Coronary artery (tissue), 2 donors: ENCODE data around the gene S100P.
A peak's percentile ranks its signal among the peaks of the same experiment; 100 is the strongest.

Experiments used
- DNase-seq: peaks from one replicate; pipeline ENCODE4 v3.0.0-alpha.2; 2017; ENCODE audit warnings: low spot score
- H3K27ac ChIP-seq, 2 donors: fragments of 200-600 bp; sonication (generic); one replicate each; pipeline ENCODE4 v1.5.1; 2016 to 2019
- H3K4me3 ChIP-seq: fragments of 200-600 bp; sonication (generic); 2 replicates; pipeline ENCODE4 v1.5.1; 2016; ENCODE audit warnings: mild to moderate bottlenecking, moderate library complexity
- TF ChIP-seq, protein P1 (sequence below): fragments of 200-600 bp; sonication (generic); IDR thresholded peaks from one replicate; pipeline ENCODE4 v1.5.1; 2019; ENCODE audit warnings: antibody characterized with exemption

The S100P gene

DNA sequence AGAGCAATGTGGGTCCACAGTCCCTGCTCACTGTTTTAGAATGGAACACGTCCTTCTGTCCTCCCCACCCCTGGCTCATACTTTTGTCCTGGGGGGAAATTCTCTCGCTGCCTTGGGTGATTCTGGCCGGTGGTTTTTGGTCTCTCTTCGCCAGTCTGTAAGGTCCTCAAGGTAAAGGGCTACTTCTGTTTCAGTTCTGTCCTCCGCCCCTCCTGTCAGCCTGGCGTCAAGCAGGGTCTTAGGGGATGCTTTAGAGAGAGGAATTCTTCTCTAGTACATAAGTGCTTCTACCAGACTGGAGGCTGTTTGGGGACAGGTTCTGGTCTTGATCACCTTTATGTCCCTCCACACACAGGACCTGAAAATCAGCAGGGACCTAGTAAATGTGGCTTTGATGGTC is 16.6 kb downstream of the S100P start:
- peak overlapping the region; percentile 79 for H3K4me3 ChIP-seq
- no peak for DNase-seq
- TF ChIP-seq, protein P1, sequence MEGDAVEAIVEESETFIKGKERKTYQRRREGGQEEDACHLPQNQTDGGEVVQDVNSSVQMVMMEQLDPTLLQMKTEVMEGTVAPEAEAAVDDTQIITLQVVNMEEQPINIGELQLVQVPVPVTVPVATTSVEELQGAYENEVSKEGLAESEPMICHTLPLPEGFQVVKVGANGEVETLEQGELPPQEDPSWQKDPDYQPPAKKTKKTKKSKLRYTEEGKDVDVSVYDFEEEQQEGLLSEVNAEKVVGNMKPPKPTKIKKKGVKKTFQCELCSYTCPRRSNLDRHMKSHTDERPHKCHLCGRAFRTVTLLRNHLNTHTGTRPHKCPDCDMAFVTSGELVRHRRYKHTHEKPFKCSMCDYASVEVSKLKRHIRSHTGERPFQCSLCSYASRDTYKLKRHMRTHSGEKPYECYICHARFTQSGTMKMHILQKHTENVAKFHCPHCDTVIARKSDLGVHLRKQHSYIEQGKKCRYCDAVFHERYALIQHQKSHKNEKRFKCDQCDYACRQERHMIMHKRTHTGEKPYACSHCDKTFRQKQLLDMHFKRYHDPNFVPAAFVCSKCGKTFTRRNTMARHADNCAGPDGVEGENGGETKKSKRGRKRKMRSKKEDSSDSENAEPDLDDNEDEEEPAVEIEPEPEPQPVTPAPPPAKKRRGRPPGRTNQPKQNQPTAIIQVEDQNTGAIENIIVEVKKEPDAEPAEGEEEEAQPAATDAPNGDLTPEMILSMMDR: no peak

DNA sequence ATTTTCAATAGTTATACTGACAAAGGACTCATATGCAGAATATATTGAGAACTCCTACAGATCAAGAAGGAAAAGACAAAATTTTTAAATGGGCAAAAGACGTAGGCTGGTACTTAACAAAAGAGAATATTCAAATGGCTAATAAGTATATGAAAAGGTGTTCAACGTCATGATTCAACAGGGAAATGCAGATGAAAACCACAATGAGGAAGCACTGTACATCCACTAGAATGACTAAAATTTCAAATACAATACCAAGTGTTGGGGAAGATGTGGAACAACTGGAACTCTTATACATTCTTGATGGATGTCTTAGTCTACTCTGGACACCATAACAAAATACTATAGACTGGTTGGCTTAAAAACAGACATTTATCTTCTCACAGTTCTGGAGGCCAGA is 17.3 kb downstream of the S100P start:
- TF ChIP-seq, protein P1: no peak
- DNase-seq: no peak
- Histone ChIP-seq H3K4me3 (no peak overlapping the region), H3K27ac (no peak overlapping the region)

More for the DNA sequence above, 16.6 kb downstream of the S100P start:
- peak overlapping the region; percentile 76 to 86 for H3K27ac ChIP-seq

DNA sequence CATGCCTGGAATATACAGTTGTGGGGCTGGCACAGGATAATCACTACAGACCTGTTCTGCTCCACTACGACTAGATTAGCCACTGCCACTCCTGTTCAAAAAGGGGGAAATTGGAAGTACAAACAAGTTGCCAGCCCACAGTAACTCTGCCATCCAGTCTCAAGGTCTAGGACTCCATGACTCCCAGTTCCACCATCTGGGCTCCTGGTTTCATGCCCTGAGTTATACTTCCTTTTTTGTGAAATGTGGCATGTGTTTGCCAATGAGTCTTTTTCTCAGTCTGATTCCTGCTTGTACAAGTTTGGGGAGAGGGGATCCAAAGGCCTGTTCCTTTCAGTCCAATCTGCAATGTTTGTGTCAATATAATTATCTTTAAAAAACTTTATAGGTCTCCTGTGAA is 21.3 kb downstream of the S100P start:
- TF ChIP-seq, protein P1: no peak
- Histone ChIP-seq H3K4me3 (no peak overlapping the region), H3K27ac (no peak overlapping the region)
- no peak for DNase-seq

DNA sequence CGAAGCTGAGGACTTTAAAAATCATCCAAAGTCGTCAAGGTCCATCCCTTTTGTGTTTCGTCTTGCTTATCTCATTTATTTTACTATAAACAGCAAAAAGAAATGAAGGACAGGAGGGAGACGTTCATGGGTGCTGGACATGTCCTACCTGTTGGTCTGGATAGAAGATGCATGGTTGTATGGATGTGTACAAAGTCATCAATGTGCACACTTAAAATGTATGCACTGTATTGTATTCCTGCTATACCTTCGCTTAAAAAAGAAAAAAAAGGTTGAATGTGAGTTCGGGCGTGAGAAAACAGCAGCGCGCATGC is 22.0 kb downstream of the S100P start:
- TF ChIP-seq, protein P1: no peak
- no peak for DNase-seq
- Histone ChIP-seq H3K27ac (peak overlapping the region; percentile 68 to 98), H3K4me3 (peak overlapping the region; percentile 94)

DNA sequence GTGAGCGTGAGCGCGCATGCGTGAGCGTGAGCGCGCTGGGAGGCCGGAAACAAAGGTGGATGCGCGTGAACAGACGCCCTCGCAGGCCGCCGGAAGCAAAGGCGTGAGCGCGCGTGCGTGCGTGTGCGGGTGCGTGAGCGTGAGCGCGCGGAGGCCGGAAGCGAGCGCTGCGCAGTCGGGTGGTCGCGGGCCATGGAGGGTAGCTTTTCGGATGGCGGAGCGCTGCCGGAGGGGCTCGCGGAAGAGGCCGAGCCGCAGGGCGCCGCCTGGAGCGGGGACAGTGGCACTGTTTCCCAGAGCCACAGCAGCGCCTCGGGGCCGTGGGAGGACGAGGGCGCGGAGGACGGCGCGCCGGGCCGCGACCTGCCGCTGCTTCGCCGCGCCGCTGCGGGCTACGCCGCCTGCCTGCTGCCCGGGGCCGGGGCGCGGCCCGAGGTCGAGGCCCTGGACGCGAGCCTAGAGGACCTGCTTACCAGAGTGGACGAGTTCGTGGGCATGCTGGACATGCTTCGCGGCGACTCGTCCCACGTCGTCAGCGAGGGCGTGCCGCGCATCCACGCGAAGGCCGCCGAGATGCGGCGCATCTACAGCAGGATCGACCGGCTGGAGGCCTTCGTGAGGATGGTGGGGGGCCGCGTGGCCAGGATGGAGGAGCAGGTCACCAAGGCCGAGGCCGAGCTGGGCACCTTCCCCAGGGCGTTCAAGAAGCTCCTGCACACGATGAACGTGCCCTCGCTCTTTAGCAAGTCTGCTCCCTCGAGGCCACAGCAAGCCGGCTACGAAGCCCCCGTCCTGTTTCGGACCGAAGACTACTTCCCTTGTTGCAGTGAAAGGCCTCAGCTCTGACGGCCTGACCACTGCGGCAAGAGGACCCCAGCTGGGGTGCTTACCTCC is 22.6 kb downstream of the S100P start, which contains the start of gene BLOC1S4:
BLOC1S4 (plus strand) TSS at position 157 of the 894 bp plus-strand sequence; CDS start at position 193, 36 bp downstream.
- peak within 1 kb of the TSS; percentile 68 to 98 for H3K27ac ChIP-seq
- DNase-seq: peak; percentile 90
- TF ChIP-seq, protein P1: no peak

DNA sequence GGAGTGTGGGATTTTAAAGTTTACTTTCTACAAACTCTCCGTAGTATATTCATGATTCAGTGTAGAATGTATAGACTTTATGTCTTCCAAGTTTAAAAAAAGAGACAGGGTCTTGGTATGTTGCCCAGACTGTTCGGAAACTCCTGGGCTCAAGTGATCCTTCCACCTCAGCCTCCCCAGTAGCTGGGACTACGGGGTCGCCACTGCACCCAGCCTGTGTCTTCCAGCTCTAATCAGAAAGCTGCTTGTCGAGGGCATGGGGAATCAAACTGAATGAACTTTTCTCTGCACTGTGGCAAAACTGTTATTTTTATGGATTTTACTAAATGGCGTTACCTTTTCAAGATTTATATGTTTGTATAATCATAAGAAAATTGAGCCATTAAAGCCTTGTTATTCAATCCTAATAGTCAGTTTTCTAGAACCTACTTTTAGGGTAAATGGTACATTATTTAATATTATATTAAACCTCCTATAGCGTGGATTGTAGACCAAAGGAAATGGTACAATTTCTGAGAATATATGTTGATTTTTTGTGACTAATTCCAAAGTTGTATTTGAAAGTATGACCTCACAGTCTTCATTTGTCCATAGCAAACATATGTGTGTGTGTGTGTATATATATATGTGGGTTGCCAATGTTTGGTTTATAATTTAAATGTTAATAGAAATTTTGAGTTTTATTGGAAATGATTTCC is 23.4 kb downstream of the S100P start:
- H3K4me3 ChIP-seq: peak overlapping the region; percentile 94
- peak overlapping the region in 1 of 2 donors; percentile 98 for H3K27ac ChIP-seq
- no peak for DNase-seq
- TF ChIP-seq, protein P1: no peak

More for the DNA sequence above, 22.6 kb downstream of the S100P start, which contains the start of gene BLOC1S4:
- peak within 1 kb of the TSS; percentile 94 for H3K4me3 ChIP-seq
